Midbrain (tissue), 1 donor: ENCODE measurements around the gene DMAC2.
"Not testable (repeated sequence)": the region's sequence is repeated elsewhere in the genome, so short reads cannot be mapped to it uniquely, and the experiment has no call there.

Experiments used
- DNase-seq: peaks from one replicate; lab custom pipeline; 2025; lab: John Stamatoyannopoulos, UW

The DMAC2 gene

GRCh38 chr19:41439441-41440222 lies at the start of gene DMAC2:
Gene DMAC2 (minus strand): TSS chr19:41439912. CDS start chr19:41439899, 13 bp downstream.
- DNase-seq = peak; percentile 95

DNA sequence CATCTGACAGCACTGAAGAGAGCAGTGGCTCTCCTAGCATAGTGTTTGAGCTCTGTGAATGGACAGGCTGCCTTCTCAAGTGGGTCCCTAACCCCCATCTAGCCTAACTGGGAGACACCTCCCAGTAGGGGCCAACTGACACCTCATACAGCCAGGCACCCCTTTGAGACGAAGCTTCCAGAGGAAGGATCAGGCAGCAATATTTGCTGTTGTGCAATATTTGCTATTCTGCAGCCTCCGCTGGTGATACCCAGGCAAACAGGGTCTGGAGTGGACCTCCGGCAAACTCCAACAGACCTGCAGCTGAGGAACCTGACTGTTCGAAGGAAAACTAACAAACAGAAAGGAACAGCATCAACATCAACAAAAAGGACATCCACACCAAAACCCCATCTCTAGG lies 47.2 kb upstream of the DMAC2 start:
- DNase-seq = not testable (repeated sequence)

DNA sequence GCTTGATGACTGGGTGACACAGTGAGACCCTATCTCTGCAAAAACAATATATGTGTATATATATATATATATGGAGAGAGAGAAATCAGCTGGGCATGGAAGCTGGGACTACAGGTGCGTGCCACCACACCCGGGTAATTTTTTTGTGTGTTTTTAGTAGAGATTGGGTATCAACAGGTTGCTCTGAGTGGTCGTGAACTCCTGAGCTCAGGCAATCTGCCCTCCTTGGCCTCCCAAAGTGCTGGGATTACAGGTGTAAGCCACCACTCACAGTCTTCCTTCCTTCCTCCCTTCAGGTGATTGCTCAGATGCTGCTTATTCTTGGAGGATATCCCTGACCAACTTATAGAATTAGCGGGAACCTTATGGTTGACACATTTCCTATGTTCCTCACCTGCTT lies 45.1 kb upstream of the DMAC2 start:
- DNase-seq = no peak

GRCh38 chr19:41480336-41480735 lies 40.6 kb upstream of the DMAC2 start:
- no peak for DNase-seq

- no peak for DNase-seq
Observed at GRCh38 chr19:41479757-41480191, 40.1 kb upstream of the DMAC2 start.

GRCh38 chr19:41478875-41479756 lies 39.4 kb upstream of the DMAC2 start:
- DNase-seq = no peak

DNA sequence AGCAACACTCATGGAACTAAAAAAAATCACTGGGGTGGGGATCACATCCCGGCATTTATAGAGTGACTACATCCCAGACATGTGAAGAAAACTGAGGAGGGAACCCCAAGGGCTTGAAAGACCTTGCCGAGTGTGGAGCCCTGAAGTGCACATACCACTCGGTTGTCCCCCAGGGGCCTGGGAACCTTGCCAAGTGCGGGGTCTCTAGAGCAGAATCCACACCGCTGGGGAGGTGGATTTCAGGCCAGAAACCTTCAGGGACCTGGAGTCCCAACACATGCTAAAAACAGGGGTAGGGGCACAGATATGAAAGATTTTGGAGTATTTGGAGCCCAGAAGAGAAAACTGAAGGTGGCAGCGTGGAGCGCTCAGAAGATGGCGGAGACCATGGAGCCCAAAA lies 38.5 kb upstream of the DMAC2 start:
- DNase-seq = no peak

DNA sequence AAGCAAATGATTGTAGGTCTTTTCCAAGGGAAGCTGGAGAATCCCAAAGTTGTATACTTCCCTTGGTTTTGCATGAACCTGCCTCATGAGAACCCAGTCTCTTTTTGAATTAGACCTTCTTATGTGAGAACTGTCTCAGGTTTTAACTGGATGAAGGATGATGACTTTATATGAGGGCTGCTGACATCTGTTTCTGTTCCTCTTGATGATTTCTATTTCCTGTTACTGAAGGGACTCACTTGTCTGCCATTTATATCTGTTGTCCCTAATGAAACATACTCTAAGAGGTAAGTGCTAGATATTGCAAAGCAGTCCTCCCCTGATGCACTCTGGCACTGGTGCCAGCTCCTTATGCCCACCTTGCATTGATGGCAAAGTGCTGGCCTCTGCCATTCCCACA lies 36.9 kb upstream of the DMAC2 start:
- no peak for DNase-seq

GRCh38 chr19:41463257-41464256 lies 23.8 kb upstream of the DMAC2 start:
- DNase-seq = not testable (repeated sequence)

- DNase-seq = no peak
Observed at GRCh38 chr19:41462497-41462896, 22.8 kb upstream of the DMAC2 start.

- no peak for DNase-seq
Observed at GRCh38 chr19:41457241-41457640, 17.5 kb upstream of the DMAC2 start.

- DNase-seq = no peak
Observed at GRCh38 chr19:41456342-41456918, 16.7 kb upstream of the DMAC2 start.

DNA sequence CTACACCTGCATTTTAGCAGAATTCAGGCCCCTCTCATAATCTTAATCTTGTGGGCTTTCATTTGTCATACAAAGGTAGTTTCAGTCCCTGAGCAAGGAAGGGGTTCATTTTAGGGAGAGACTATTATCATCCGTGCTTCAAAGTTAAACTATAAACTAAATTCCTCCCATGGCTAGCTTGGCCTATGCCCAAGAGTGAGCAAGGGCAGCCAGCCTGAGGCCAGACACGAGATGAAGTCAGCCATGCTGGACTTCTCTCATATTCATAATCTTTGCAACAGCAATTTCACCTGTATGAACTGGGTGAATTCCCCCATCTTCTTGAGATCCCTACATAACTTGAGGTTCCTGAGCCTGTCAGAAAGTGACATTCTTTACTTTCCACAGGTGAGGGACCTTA lies 16.2 kb upstream of the DMAC2 start:
- no peak for DNase-seq

- DNase-seq = no peak
Observed at GRCh38 chr19:41452584-41453275, 13.0 kb upstream of the DMAC2 start.

DNA sequence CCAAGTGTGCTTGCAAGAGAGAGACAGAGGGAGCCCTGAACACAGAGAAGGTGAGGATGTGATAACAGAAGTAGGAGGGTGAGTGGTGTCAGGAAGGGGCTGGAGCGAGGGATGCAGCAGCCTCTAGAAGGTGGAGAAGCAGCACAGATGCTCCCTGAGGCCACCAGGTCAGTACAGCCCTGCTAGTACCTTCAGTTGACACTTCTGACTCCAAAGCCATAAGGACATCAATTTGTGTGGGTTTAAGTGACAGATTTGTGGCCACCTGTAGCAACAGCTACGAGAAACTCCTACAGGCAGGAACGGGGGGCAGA lies 10.1 kb upstream of the DMAC2 start:
- no peak for DNase-seq

DNA sequence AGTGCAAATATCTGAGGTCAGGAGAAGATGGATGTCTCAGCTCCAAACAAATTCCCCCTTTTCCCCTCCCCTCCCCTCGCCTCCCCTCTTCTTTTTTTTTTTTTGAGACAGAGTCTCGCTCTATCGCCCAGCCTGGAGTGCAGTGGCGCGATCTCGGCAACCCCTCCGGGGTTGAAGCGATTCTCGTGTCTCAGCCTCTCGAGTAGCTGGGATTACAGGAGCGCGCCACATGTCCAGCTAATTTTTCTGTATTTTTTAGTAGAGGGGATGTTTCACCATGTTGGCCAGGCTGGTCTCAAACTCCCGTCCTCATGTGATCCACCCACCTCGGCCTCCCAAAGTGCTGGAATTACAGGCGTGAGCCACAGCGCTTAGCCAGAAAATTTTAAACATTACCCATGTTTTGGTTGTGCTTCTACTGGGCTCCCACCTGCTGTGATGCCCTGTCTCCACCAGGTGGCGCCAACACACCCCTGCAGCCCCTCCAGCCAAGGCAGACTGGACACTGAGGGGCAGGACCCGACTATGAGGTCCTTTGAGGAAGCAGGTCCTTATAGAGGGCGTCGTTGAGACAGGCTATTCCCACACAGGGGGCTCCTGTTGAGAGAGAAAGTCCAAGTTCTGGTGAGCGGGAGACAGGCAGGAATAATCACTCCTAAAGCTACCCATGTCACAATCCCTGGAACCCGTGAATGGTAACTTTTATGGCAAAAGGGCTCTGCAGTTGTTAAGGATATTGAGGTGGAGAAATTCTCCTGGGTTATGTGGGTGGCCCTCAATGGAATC lies 9.6 kb upstream of the DMAC2 start:
- peak; percentile 72 for DNase-seq

GRCh38 chr19:41447732-41448332 lies 8.1 kb upstream of the DMAC2 start:
- DNase-seq = no peak

DNA sequence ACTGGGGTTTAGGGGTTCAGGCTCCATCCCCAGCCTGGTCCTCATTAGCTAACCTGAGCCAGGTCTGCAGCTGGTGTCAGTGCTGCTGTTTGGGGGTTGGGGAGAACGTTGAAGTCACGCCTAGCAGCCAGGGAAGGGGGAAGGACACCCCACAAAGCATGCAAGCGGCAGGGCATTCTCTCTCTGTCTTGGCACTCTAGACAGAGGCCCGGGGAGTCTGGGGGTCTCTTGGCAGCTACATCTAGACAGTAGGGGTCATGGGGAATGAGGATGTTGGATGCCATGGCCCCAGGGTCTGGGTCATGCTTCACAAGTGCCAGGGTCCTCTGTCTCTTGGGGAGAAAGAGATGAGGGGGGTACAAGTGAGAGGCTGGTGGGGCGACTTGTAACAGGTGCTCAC lies 5.9 kb upstream of the DMAC2 start:
- no peak for DNase-seq

DNA sequence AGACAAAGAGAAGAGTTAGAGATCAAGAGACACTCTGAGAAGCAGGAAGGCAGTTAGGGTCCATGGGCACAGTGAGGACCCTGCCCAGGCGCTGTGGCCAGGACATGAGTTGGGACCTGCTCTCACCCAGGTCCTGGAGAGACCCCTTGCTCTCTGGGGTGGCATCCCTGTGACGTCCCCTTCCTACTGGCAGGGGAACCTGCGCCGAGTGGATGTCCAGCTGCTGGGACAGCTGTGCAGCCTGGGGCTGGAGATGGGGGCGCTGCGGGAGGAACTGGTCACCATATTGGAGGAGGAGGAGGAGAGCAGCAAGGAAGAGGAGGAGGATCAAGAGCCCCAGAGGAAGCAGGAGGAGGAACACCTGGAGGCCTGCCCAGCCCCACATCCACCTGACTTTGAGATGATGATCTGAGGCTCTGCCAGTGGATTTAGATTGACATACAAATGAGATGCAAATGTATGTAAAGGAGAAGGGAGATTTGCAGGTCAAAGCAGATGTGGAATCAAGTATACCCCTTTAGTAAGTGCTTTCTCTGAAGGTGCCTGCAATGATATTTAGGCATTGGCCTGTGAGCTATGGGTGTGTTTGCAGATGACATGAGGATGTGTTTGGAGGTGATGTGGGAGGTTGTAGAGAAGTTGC lies 4.2 kb upstream of the DMAC2 start:
- no peak for DNase-seq
